ENCODE data around the gene MYL6. TPM values are rescaled to one million over a fixed set of nuclear protein-coding genes. Genes with fewer than 3 reads are reported as not detected.
"Not testable (repeated sequence)": the region's sequence is repeated elsewhere in the genome, so short reads cannot be mapped to it uniquely, and the experiment has no call there.

The MYL6 gene
- 1,000 to 10,000 TPM in 1 of 4 donors, 100 to 1,000 TPM in 3; 773 to 1,142 (median 915) TPM for total RNA-seq

GRCh38 chr12:56158029-56158925, at the start of gene MYL6:
Gene MYL6 (plus strand): TSS chr12:56158359. CDS start chr12:56158402, 43 bp downstream.
- under 1% methylated on average over 30 of the region's 30 CpGs for WGBS

GRCh38 chr12:56110571-56110970, 47.6 kb upstream of the MYL6 start:
- H3K27me3 ChIP-seq = no peaks in the 10 kb centered on the region
- DNase-seq (ENCODE audit: low spot score in 2 of 2) = no peak
- H3K4me3 ChIP-seq = no peak overlapping the region
- no peak for TF ChIP-seq POLR2AphosphoS5 (IDR thresholded peaks at IDR 0.05)
- TF ChIP-seq POLR2A (IDR thresholded peaks at IDR 0.05) = no peak
- TF ChIP-seq CTCF (IDR thresholded peaks at IDR 0.05) = no peak
- TF ChIP-seq EP300 (IDR thresholded peaks at IDR 0.05) = no peak
- WGBS = 65% methylated on average over 5 of the region's 5 CpGs
- H3K9me3 ChIP-seq = no peaks in the 10 kb centered on the region
- H3K27ac ChIP-seq = peak overlapping the region; percentile 74
- peaks cover 29% of the 10 kb centered on the region for H3K4me1 ChIP-seq
- peaks cover 72% of the 10 kb centered on the region for H3K36me3 ChIP-seq

More at GRCh38 chr12:56158029-56158925, at the start of gene MYL6:
- Histone ChIP-seq H3K27ac (peak within 1 kb of the TSS; percentile 98), H3K4me3 (peak within 1 kb of the TSS; percentile 91), H3K9me3 (no peaks in the 10 kb centered on the region), H3K36me3 (peaks cover 37% of the 10 kb centered on the region), H3K27me3 (no peaks in the 10 kb centered on the region), H3K4me1 (peaks cover 52% of the 10 kb centered on the region)
- TF ChIP-seq CTCF (IDR thresholded peaks at IDR 0.05) (no peak), POLR2A (IDR thresholded peaks at IDR 0.05) (peak; percentile 93 to 98), EP300 (IDR thresholded peaks at IDR 0.05) (no peak), POLR2AphosphoS5 (IDR thresholded peaks at IDR 0.05) (peak; percentile 94 to 96 (median 95))
- peak; percentile 99 to 100 for DNase-seq (ENCODE audit: low spot score in 2 of 2)

DNA sequence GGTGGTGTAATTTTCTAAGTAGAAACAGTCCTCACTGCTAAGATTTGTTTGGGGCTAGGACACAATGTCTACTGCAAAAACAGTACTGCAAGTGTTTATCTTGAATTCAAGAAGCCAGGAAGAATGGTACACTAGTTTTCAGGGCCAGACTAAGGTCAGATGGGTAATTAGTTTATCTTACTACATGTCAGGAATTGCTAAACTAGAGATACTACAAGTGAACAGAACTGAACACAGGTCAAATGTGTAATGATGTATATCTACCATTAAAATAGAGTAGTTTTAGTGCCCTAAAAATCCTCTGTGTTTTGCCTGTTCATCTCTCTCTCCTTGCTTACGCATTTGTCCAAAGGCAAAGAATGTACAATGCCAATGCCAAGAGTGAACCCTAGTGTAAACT, 44.1 kb upstream of the MYL6 start:
- no peaks in the 10 kb centered on the region for H3K9me3 ChIP-seq
- H3K4me3 ChIP-seq = no peak overlapping the region
- peaks cover 46% of the 10 kb centered on the region for H3K36me3 ChIP-seq
- H3K27ac ChIP-seq = no peak overlapping the region
- DNase-seq (ENCODE audit: low spot score in 2 of 2) = no peak
- 96% methylated on average over 1 of the region's 1 CpG for WGBS
- peaks cover 29% of the 10 kb centered on the region for H3K4me1 ChIP-seq
- H3K27me3 ChIP-seq = no peaks in the 10 kb centered on the region
- TF ChIP-seq CTCF (IDR thresholded peaks at IDR 0.05) = no peak

DNA sequence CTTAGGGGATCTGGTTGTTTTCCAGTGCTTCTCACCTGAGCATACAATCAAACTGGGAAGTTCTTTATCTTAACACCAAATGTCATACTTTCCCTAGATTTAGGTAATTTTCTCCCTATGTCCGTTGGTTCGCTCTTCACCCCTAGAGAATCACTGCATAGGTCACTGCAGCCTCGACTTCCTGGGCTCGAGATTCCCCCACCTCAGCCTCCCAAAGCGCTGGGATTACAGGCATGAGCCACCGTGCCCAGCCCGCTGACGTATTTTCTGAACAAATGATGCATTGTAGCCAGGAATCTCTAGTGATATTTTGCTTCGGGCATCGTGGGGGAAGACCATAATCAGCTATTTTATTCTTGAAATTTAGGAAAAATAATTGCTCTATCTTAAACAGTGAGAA, 42.8 kb upstream of the MYL6 start:
- Histone ChIP-seq H3K4me1 (peaks cover 32% of the 10 kb centered on the region), H3K36me3 (peaks cover 34% of the 10 kb centered on the region), H3K27ac (peak overlapping the region; percentile 95), H3K9me3 (no peaks in the 10 kb centered on the region), H3K27me3 (no peaks in the 10 kb centered on the region), H3K4me3 (peak overlapping the region; percentile 88)
- 34% methylated on average over 10 of the region's 10 CpGs for WGBS
- no peak for DNase-seq (ENCODE audit: low spot score in 2 of 2)
- TF ChIP-seq CTCF (IDR thresholded peaks at IDR 0.05) = no peak
- TF ChIP-seq EP300 (IDR thresholded peaks at IDR 0.05) = no peak
- no peak for TF ChIP-seq POLR2AphosphoS5 (IDR thresholded peaks at IDR 0.05)
- TF ChIP-seq POLR2A (IDR thresholded peaks at IDR 0.05) = no peak

- Histone ChIP-seq H3K27me3 (no peaks in the 10 kb centered on the region), H3K36me3 (peaks cover 32% of the 10 kb centered on the region), H3K27ac (peak within 1 kb of the TSS; percentile 95), H3K4me3 (peak within 1 kb of the TSS; percentile 88), H3K4me1 (peaks cover 28% of the 10 kb centered on the region), H3K9me3 (no peaks in the 10 kb centered on the region)
- TF ChIP-seq POLR2AphosphoS5 (IDR thresholded peaks at IDR 0.05) (peak; percentile 94 to 99 (median 95)), CTCF (IDR thresholded peaks at IDR 0.05) (no peak), EP300 (IDR thresholded peaks at IDR 0.05) (no peak), POLR2A (IDR thresholded peaks at IDR 0.05) (peak; percentile 96 to 98)
- WGBS = 0% methylated on average over 34 of the region's 34 CpGs
- DNase-seq (ENCODE audit: low spot score in 2 of 2) = peak; percentile 96 to 97
Observed at GRCh38 chr12:56116267-56117081, 41.7 kb upstream of the MYL6 start, which contains the start of gene RPL41. Gene RPL41 (plus strand): TSS chr12:56116633.

GRCh38 chr12:56117082-56117706, 41.0 kb upstream of the MYL6 start:
- H3K27ac ChIP-seq = peak overlapping the region; percentile 95
- not testable (repeated sequence) for DNase-seq (ENCODE audit: low spot score in 2 of 2); H3K27me3 ChIP-seq; H3K9me3 ChIP-seq
- peaks cover 29% of the 10 kb centered on the region for H3K36me3 ChIP-seq
- H3K4me3 ChIP-seq = peak overlapping the region; percentile 88
- H3K4me1 ChIP-seq = peaks cover 32% of the 10 kb centered on the region
- WGBS = 2% methylated on average over 13 of the region's 16 CpGs

Measured in suprapubic skin (tissue), 4 donors.